Choroid plexus epithelial cell (primary cell): ENCODE measurements around the gene KCNJ15.

ENCODE experiments used
- DNase-seq: peaks from one replicate; pipeline ENCODE4 v3.0.0-alpha.2; 2010; ENCODE audit warnings: low read depth
- H3K4me3 ChIP-seq: 2 replicates; pipeline ENCODE4 v1.5.1; 2011; ENCODE audit warnings: low read depth, mild to moderate bottlenecking, control low read depth, low read length, moderate library complexity
- CTCF ChIP-seq: conservative IDR thresholded peaks from 2 replicates; pipeline ENCODE4 v1.5.1; 2011; ENCODE audit warnings: low read depth, mild to moderate bottlenecking, control low read depth, inconsistent platforms, low read length, moderate library complexity

The KCNJ15 gene

GRCh38 chr21:38315122-38315521 is 58.3 kb downstream of the KCNJ15 start:
- DNase-seq = peak; percentile 63
- no peak overlapping the region for H3K4me3 ChIP-seq
- no peak for TF ChIP-seq CTCF

DNA sequence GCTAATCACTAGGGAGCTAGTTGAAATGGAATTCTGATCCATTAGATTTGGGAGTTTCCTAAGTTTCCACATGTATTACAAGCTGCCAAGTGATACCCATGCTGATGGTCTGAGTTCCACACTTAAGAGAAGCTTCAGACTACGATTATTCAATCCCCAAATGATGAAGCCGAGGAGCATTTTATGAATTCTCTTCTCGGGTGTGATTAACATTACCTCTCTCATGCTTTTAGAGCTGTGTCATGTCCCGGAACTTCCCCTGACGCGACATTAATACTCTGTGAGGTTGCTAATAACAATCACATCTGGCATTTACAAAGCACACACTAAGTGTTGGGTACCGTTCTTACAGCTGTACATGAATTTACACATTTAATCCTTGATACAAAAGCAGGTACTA is 63.0 kb downstream of the KCNJ15 start:
- no peak overlapping the region for H3K4me3 ChIP-seq
- peak; percentile 26 for DNase-seq
- no peak for TF ChIP-seq CTCF

- no peak for TF ChIP-seq CTCF
- no peak for DNase-seq
- H3K4me3 ChIP-seq = no peak overlapping the region
Observed at GRCh38 chr21:38321568-38321967, 64.8 kb downstream of the KCNJ15 start.

GRCh38 chr21:38322311-38322950 is 65.6 kb downstream of the KCNJ15 start:
- DNase-seq = no peak
- H3K4me3 ChIP-seq = no peak overlapping the region
- no peak for TF ChIP-seq CTCF

GRCh38 chr21:38323721-38324531 is 67.1 kb downstream of the KCNJ15 start:
- peak; percentile 88 for DNase-seq
- H3K4me3 ChIP-seq = no peak overlapping the region
- TF ChIP-seq CTCF = no peak

GRCh38 chr21:38325216-38325615 is 68.4 kb downstream of the KCNJ15 start:
- no peak for TF ChIP-seq CTCF
- no peak overlapping the region for H3K4me3 ChIP-seq
- no peak for DNase-seq
